HepG2 (cell line): ENCODE data around the gene PLXNB2. TPM values are rescaled to one million over a fixed set of nuclear protein-coding genes. Genes with fewer than 3 reads are reported as not detected.

Experiments
- CC2D1A ChIP-seq: sonication (generic); formaldehyde crosslinking; IDR thresholded peaks from 2 replicates; pipeline ENCODE4 v1.8.1; 2023; ENCODE audit warnings: mild to moderate bottlenecking, missing genetic modification reagents
- DDIT3 ChIP-seq: sonication (generic); formaldehyde crosslinking; IDR thresholded peaks from 2 replicates; pipeline ENCODE4 v1.4.0; 2020; ENCODE audit warnings: mild to moderate bottlenecking, missing genetic modification reagents
- FOXJ3 ChIP-seq: sonication (generic); formaldehyde crosslinking; IDR thresholded peaks from 2 replicates; pipeline ENCODE4 v1.4.0; 2020; ENCODE audit warnings: missing genetic modification reagents, mild to moderate bottlenecking, borderline replicate concordance
- GATAD2A ChIP-seq: IDR thresholded peaks from 2 replicates; pipeline ENCODE4 v1.6.1; 2016
- HNRNPH1 ChIP-seq: fragments of 200-400 bp; formaldehyde crosslinking; optimal IDR thresholded peaks from 2 replicates; pipeline ENCODE3; 2017; ENCODE audit warnings: mild to moderate bottlenecking, low read depth, low read length
- HNRNPLL ChIP-seq: fragments of 200-400 bp; formaldehyde crosslinking; IDR thresholded peaks from 2 replicates; pipeline ENCODE4 v1.6.1; 2017; ENCODE audit warnings: mild to moderate bottlenecking, low read depth, low read length; ENCODE audit not compliant: poor library complexity, severe bottlenecking
- KDM6A ChIP-seq: IDR thresholded peaks from 2 replicates; pipeline ENCODE4 v1.6.1; 2016; ENCODE audit warnings: low read depth
- MEIS1 ChIP-seq: sonication (generic); formaldehyde crosslinking; IDR thresholded peaks from 2 replicates; pipeline ENCODE4 v1.9.0; 2021; ENCODE audit warnings: mild to moderate bottlenecking, missing genetic modification reagents, moderate library complexity, borderline replicate concordance
- PHF20 ChIP-seq: sonication (generic); formaldehyde crosslinking; IDR thresholded peaks from 2 replicates; pipeline ENCODE4 v1.5.0; 2020; ENCODE audit warnings: mild to moderate bottlenecking, missing genetic modification reagents
- RFX3 ChIP-seq: IDR thresholded peaks from 2 replicates; pipeline ENCODE4 v1.6.1; 2016; ENCODE audit warnings: missing biosample characterization, missing genetic modification reagents
- SNRNP70 ChIP-seq: fragments of 200-400 bp; formaldehyde crosslinking; IDR thresholded peaks from 2 replicates; pipeline ENCODE4 v1.6.1; 2017; ENCODE audit warnings: mild to moderate bottlenecking, low read depth, low read length, moderate library complexity
- SOX13 ChIP-seq, 3 experiments: fragments of 450-650 bp in 1 of 3; sonication (generic) in 1 of 3; formaldehyde crosslinking in 1 of 3; IDR thresholded peaks in 2 of 3; conservative IDR thresholded peaks in 1 of 3; 2 replicates each; pipeline versions ENCODE4 v1.5.0 to v1.6.1; 2016 to 2020; ENCODE audit warnings: antibody characterized with exemption in 1 of 3, mild to moderate bottlenecking in 1 of 3, missing compliant biosample characterization in 1 of 3, missing genetic modification reagents in 1 of 3, moderate library complexity in 1 of 3
- TARDBP ChIP-seq: sonication (generic); formaldehyde crosslinking; IDR thresholded peaks from 2 replicates; pipeline ENCODE4 v1.8.0; 2022; ENCODE audit warnings: mild to moderate bottlenecking, missing genetic modification reagents
- TERF1 ChIP-seq: sonication (generic); formaldehyde crosslinking; IDR thresholded peaks from 2 replicates; pipeline ENCODE4 v1.8.0; 2022; ENCODE audit warnings: mild to moderate bottlenecking, missing genetic modification reagents, moderate library complexity
- TP53 ChIP-seq: sonication (generic); formaldehyde crosslinking; conservative IDR thresholded peaks from 2 replicates; pipeline ENCODE4 v1.4.0; 2020; ENCODE audit warnings: missing genetic modification reagents
- YEATS4 ChIP-seq: sonication (generic); formaldehyde crosslinking; IDR thresholded peaks from 2 replicates; pipeline ENCODE4 v1.4.0; 2020; ENCODE audit warnings: missing genetic modification reagents, borderline replicate concordance
- ZFY ChIP-seq: sonication (generic); formaldehyde crosslinking; IDR thresholded peaks from 2 replicates; pipeline ENCODE4 v1.4.0; 2020; ENCODE audit warnings: missing genetic modification reagents
- ZMYM2 ChIP-seq: sonication (generic); formaldehyde crosslinking; IDR thresholded peaks from 2 replicates; pipeline ENCODE4 v1.8.0; 2022; ENCODE audit warnings: mild to moderate bottlenecking, missing genetic modification reagents
- ZNF10 ChIP-seq: sonication (generic); formaldehyde crosslinking; IDR thresholded peaks from 2 replicates; pipeline ENCODE4 v1.4.0; 2020; ENCODE audit warnings: mild to moderate bottlenecking, low read depth, missing genetic modification reagents, borderline replicate concordance
- ZNF260 ChIP-seq: sonication (generic); formaldehyde crosslinking; IDR thresholded peaks from 2 replicates; pipeline ENCODE4 v1.4.0; 2020; ENCODE audit warnings: missing genetic modification reagents, low read depth, mild to moderate bottlenecking, borderline replicate concordance
- ZNF44 ChIP-seq: sonication (generic); formaldehyde crosslinking; IDR thresholded peaks from 2 replicates; pipeline ENCODE4 v1.5.1; 2020; ENCODE audit warnings: mild to moderate bottlenecking, missing genetic modification reagents
- ZNF484 ChIP-seq: sonication (generic); formaldehyde crosslinking; IDR thresholded peaks from 2 replicates; pipeline ENCODE4 v1.5.1; 2020; ENCODE audit warnings: mild to moderate bottlenecking, low read depth, missing genetic modification reagents, borderline replicate concordance
- ZNF577 ChIP-seq: sonication (generic); formaldehyde crosslinking; IDR thresholded peaks from 2 replicates; pipeline ENCODE4 v1.4.0; 2020; ENCODE audit warnings: mild to moderate bottlenecking, low read depth, missing genetic modification reagents, borderline replicate concordance
- ZNF674 ChIP-seq: sonication (generic); formaldehyde crosslinking; IDR thresholded peaks from 2 replicates; pipeline ENCODE4 v1.5.0; 2020; ENCODE audit warnings: low read depth, mild to moderate bottlenecking, missing genetic modification reagents
- ZNF710 ChIP-seq: sonication (generic); formaldehyde crosslinking; IDR thresholded peaks from 2 replicates; pipeline ENCODE4 v1.5.0; 2020; ENCODE audit warnings: mild to moderate bottlenecking, missing genetic modification reagents, borderline replicate concordance
- ZSCAN22 ChIP-seq: sonication (generic); formaldehyde crosslinking; IDR thresholded peaks from 2 replicates; pipeline ENCODE4 v1.4.0; 2020; ENCODE audit warnings: mild to moderate bottlenecking, missing genetic modification reagents
- ZSCAN30 ChIP-seq: sonication (generic); formaldehyde crosslinking; IDR thresholded peaks from 2 replicates; pipeline ENCODE4 v1.5.0; 2020; ENCODE audit warnings: mild to moderate bottlenecking, missing genetic modification reagents
- polyA plus RNA-seq, 8 experiments: library from polyadenylated mRNA; depleted of rRNA in 3 of 8; stranded (reverse) in 7 of 8; unstranded in 1 of 8; fragments of >200 nt; fragmentation: Illumina TruSeq in 4 of 8; extraction: Trizol in 4 of 8; gene quantifications; 2 replicates each; pipeline versions ENCODE4 v1.2.1 to v1.2.3, GENCODE V29; 2011 to 2016; ENCODE audit warnings: low read depth in 4 of 8, missing spikeins in 1 of 8, mixed read lengths in 1 of 8; ENCODE audit not compliant: insufficient read depth in 1 of 8
- total RNA-seq, 5 experiments: library from RNA; depleted of rRNA; stranded (reverse); fragments of >200 nt; fragmentation: Illumina TruSeq; extraction: Trizol; gene quantifications; 2 replicates each; pipeline ENCODE4 v1.2.3, GENCODE V29; 2016; ENCODE audit warnings: low read depth in 1 of 5

The PLXNB2 gene
- total and polyA plus RNA-seq, 2 of the 13 experiments (the other 11 are each of a cell fraction or from before 2014, with no cell fraction given), result 32.6 to 68.9 TPM

GRCh38 chr22:50293441-50294318 is 13.8 kb downstream of the PLXNB2 start (continued):
- TF ChIP-seq ZNF577 (CRISPR knock-in tag), result no peak
- TF ChIP-seq HNRNPLL, result peak; percentile 93
- no peak for TF ChIP-seq ZNF484 (CRISPR knock-in tag)
- TF ChIP-seq ZMYM2 (CRISPR knock-in tag), result peak; percentile 47; the same call in 1 of the 2 replicates
- TF ChIP-seq ZNF710 (CRISPR knock-in tag), result no peak
- 0 out of 2 replicates have a peak, but pooled peaks have one; percentile 31 for TF ChIP-seq CC2D1A (CRISPR knock-in tag)
- TF ChIP-seq ZNF10 (CRISPR knock-in tag), result no peak
- no peak for TF ChIP-seq SNRNP70
- peak; percentile 89; the same call in 1 of the 2 replicates for TF ChIP-seq FOXJ3 (CRISPR knock-in tag)
- TF ChIP-seq TERF1 (CRISPR knock-in tag), result no peak
- TF ChIP-seq MEIS1 (CRISPR knock-in tag), result peak; percentile 81
- TF ChIP-seq HNRNPH1, result no peak
- TF ChIP-seq ZNF44 (CRISPR knock-in tag), result peak; percentile 37; the same call in 1 of the 2 replicates
- no peak for TF ChIP-seq ZSCAN30 (CRISPR knock-in tag)
- peak; percentile 77; the same call in 1 of the 2 replicates for TF ChIP-seq KDM6A (CRISPR knock-in tag)
- TF ChIP-seq TP53, result peak; percentile 66; the same call in 1 of the 2 replicates
- TF ChIP-seq GATAD2A (CRISPR knock-in tag), result peak; percentile 82
- TF ChIP-seq TARDBP (CRISPR knock-in tag), result peak; percentile 90
- TF ChIP-seq ZNF674 (CRISPR knock-in tag), result no peak
- TF ChIP-seq YEATS4 (CRISPR knock-in tag), result peak; percentile 80
- no peak for TF ChIP-seq SOX13 (IDR thresholded peaks at IDR 0.05)
- peak in 1 of 2 experiments; percentile 67; a peak in 2 of 4 replicates for TF ChIP-seq SOX13 (CRISPR knock-in tag; conservative IDR thresholded peaks at IDR 0.05 in 1 of 2, IDR thresholded peaks at IDR 0.05 in 1 of 2)
- TF ChIP-seq ZFY (CRISPR knock-in tag), result peak; percentile 94
- TF ChIP-seq ZNF260, result no peak
- no peak for TF ChIP-seq RFX3 (CRISPR knock-in tag)
- TF ChIP-seq PHF20, result peak; percentile 77
- TF ChIP-seq ZSCAN22 (CRISPR knock-in tag), result no peak
- TF ChIP-seq DDIT3 (CRISPR knock-in tag), result no peak
